HG03066 (cell line): ENCODE results near the gene SEC61A1.

ENCODE experiments used
- ATAC-seq: cut with Tn5 transposase; IDR thresholded peaks from one replicate; pipeline ENCODE4 v1.9.1; 2021; ENCODE audit warnings: low read depth; ENCODE audit not compliant: unreplicated experiment

SEC61A1 gene

DNA sequence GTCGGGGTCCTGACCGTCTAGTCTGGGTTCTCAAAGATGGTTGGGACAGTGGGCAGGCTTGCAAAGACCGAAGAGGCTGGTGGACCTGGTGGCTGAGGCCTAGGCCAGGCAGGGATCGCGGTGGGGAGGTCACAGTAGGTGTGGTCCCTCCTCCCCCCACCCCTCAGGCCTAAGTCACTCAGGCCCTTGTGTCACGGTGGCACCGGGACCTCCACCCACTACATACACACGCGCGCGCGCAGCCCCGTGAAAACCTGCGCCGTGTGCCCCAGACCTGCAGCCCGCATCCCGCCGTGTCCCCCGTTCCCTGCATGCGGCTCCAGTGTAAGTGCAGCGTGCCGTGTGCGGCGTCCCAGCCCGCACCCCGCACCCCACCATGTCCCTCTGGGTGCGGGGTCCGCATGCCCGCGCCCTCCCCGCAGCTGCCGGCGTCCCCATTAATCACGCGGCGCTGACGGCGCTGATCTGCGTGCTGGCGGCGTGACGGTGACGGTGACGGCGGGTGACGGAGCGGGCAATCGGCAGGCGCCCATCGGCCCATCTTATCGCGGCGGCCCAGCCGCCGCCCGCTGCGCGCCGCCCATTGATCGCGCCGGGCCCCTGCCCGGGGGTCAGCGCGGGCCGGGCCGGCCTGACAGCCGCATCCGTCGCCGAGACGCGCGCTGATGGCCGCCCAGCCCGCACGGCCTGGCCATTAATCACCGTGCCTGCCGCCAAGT lies 24.4 kb downstream of the SEC61A1 start:
- ATAC-seq = no peak

DNA sequence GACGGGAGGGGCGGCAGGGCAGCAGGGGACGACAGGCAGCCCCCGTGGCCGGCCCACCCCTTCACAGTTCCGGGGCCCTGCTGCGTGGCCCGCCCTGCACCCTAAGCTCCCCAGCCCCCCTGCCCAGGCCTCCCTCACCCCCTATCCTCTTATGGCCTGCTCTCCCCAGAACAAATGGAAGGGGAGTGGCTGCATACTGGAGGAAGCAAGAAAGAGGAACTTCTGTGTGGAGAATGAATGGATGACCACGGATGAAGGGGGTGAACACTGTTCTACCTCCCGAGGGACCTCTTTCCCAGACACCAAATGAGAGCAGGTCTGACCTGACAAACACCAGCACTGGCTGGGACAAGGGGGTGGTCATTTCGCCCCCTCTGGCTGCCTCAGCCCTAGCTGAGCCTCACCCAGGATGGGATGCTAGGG lies 25.0 kb downstream of the SEC61A1 start:
- no peak for ATAC-seq

DNA sequence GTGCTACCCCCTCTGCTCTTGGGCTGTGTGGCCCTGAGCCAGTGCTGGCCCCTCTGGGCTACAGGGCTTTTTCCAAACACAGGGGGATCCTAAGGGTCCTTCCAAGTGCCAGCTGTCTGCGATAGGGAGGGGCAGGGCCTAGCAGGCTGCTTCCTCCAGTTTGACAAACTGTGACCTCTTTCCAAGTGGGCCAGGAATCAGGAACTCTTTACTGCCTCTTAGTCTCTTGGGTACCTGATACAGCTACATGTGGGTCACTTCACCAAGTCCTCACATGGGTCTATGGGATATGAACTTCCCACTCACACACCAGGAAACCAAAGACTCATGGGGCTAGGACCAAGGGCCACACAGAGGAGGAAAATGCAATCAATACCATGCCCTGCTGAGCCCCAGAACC lies 25.4 kb downstream of the SEC61A1 start:
- ATAC-seq = no peak

DNA sequence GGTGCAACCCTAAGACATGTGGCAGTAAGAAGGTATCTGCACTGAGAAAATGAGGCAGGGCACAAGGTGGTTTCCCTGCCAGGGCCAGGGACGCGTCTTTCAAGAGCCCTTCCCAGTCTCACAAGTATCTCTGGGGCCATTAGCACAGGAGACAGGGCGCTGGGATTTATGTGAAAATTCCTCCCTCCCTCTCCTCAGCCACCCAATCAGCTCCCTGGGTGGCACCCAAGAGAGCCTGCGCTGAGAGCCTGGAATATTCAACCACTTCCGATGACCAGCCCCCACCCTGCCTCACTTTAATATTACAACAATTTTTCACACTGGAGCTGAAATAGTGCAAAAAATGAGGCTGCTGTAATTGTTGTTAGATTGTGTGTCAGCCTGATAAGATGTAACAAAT lies 26.1 kb downstream of the SEC61A1 start:
- ATAC-seq = no peak

DNA sequence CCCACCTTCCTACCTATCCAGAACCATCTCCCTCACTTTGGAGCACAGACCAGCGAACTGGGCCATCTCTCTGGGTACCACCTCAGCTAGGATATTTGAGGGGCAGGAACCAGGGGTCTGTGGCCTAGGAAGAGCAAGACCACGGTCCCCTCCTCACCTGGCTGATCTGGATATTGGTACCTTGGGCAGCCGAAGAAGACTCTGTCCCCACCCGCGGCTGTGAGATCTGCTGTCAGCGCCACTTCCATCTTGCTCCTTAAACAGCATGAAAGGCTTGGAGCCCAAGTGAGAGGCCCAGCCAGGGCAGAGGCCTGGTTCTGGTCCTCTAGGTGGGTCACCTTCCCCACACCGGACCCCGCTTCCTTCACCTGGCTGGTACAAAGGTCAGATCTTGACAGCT lies 26.6 kb downstream of the SEC61A1 start:
- no peak for ATAC-seq

DNA sequence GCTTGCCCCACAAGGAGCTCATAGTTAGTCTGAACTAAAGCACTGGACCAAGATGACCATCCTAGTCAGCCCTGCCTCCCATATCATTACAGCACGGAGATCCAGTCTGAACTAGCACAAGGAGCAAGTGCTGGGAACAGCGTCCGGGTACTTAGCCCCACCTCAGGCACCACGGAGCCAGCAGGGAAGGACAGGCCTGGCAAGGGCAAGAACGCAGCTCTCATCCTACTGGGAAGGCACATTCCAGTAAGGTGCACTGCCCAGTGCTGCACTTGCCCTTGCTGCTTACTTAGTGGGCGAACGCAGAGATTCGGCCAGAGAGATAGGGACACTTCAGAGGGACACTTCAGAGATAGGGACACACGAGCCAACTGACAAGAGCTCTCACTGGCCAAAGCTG lies 27.6 kb downstream of the SEC61A1 start:
- ATAC-seq = no peak

DNA sequence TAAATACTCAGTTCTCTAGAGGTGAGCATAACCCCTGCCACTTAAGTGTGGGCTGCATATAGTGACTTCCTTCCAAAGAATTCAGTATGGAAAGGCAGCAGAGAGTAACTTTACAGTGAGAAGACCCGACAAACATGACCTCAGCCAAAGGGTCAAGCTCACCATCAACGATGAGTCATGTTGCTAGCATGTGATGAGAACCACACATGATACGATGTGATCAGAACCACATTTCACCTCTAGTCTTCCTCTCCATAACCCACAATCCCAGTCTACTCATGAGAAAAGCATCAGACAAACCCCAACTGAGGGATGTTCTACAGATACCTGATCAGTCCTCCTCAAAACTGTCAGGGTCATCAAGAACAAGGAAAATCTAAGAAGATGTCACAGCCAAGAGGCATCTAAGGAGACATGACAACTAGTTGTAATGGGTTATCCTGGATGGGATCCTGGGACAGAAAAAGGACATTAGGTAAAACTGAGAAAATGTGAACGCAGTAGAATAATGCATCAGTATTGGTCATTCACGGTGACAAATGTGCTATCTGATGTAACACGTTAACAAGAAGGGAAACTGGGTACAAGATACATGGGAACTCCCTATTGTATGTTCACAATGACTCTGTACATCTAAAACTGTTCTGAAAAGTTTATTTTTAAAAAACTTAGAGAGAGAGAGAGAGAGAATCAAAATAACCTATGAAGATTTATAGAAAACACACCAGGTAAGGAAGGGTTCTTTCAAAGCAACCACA lies 28.3 kb downstream of the SEC61A1 start:
- ATAC-seq = no peak

DNA sequence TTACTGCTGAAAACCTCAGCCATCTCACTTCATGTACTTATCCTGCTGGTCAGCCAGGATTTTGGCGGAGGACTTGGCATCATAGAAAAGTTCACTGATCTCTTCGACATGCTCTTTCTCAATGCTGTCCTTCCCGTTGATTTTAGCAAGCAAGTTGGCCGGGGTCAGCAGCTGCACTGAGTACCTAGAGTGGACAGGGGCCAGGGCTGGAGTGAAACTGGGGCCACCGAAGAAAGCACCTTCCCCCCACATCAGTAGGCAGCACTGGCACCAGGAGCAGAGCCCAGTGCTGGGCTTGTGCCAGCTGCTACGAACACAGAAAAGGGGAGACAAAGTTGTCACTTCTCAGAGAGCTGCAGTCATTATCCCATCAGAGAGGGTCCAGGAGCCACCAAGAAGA lies 29.0 kb downstream of the SEC61A1 start:
- no peak for ATAC-seq

DNA sequence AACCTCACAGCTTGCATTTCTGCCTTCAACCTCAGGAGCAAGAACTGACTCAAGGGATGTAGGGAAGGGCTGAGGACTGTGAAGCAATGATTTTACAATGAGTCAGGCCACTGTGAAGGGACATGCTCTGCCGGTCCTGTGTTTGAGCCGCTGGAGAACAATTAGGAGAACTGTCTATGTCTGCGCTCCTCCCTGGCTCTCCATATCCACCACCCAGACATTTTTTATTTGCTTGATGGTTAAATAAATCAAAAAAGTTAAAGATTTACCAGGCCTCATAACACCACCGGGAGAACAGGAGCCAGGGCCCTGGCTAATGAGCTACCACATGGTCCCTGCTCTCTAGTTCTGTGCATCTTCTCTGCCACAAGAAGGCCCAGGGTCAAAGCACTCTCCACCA lies 29.6 kb downstream of the SEC61A1 start:
- no peak for ATAC-seq

DNA sequence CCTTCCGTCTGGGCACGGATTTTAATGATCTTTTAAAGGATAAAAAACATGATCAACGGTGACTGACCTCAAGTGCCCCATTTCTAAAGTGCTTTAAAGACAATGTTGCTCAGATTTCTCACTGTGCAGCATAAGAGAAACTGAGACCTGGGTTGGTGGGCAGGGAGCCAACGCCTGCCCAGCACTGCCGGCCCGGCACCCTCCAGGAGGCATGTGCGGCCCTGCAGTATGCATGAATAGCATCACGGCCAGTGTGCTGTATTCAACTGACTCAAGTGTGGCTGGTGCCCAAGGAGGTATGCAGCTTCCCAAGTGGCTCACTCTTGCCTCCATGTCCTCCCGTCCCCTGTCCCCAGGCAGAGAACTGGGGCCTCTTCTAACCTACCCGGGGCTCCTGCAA lies 30.3 kb downstream of the SEC61A1 start:
- ATAC-seq = no peak

DNA sequence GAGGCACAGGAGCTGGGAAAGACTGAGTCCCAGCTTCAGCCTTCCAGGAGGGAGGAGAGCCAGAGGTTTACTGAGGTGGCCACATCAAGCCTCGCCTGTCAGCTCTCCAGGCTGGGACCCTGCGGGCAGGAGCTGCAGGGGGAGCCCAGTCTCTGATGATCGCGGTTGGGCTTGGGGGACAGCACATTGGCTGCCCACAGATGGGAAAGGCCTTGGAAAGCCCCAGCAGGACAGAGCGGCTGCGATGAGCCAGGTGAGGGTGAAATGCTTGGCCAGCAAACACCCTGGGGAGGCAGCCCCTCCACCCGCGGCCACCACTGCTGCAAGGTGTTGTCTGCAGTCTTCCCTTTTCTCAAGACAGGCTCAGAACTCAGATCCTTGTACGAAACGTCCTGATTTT lies 31.2 kb downstream of the SEC61A1 start:
- ATAC-seq = no peak

DNA sequence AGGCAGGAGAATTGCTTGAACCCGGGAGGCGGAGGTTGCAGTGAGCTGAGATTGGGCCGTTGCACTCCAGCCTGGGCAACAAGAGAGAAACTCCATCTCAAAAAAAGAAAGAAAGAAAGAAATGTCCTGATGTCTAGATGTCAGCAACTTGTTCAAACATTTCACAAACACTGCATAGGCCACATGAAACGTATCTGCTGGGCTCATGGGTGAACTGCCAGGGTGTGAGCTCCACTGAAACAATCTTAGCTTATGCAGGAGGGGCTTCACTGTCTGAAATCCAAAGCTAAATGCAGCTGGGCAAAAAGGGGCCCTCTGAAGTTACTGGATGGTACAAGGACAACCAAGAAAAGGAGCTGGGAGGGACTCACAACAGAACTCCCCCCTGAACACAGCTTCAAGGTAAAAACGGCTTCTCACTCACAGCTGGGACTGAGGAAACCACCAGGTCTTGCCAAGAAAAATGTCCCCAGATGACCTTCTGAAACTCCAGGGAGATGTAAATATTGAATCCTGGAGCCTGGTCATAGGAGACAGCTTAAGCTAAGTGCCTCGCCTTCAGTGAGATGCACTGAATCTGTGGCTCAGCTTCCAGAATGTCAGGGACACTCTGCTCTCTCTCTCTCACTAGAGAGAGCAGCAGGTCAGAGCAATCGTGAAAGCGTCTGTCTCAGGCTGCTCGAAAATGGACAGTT lies 31.9 kb downstream of the SEC61A1 start:
- ATAC-seq = no peak

DNA sequence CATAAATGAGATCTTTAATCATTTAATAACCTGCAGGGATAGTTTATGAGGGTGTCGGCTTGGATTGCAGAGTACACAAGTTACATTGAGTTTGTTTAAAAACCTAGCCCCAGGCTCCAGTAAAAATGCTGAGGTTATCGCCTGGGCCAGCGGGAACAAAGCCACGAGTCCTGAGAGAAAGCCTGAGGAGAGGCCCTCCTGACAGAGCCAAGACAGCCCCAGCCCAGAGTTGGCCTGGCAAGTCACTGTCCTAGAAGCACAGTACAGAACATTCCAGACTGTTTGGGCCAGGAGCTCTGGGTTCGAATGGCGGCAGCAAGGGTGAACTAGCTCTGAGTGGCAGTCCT lies 32.4 kb downstream of the SEC61A1 start:
- ATAC-seq = no peak

DNA sequence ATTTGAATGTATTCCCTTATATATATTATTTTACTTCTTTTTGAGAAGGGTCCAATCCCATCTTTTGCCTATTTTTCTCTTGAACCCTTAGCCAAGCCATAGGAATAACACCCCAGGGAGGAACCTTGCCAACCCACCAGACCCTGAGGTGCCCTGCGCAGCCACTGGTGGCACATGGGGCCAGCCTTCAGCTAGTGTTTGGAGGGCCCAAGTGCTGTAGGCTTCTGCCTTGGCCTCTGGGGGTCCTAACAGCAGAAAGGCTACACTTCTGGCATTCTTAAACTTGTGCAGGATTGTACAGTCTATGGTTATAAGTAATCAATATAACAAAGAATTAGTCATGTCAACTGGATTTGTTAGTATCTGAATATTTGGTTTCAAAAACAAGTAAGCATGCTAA lies 36.9 kb downstream of the SEC61A1 start:
- no peak for ATAC-seq

DNA sequence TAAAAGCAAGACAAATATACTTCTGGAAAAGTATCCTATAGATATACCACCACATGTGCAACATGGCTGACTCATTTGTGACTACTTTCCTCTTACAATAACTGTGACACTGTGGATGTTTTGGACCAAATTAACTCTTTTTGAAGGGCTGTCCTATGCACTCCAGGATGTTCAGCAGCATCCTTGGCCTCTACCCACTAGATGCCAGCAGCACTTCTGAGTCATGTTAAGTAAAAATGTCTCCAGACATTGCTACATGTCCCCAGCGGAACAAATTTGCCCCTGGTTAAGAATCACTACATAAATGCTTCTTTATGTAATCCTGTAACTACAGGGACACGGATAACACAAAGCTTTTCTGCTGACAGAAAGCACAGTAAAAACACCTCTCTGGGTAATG lies 39.3 kb downstream of the SEC61A1 start:
- ATAC-seq = no peak

DNA sequence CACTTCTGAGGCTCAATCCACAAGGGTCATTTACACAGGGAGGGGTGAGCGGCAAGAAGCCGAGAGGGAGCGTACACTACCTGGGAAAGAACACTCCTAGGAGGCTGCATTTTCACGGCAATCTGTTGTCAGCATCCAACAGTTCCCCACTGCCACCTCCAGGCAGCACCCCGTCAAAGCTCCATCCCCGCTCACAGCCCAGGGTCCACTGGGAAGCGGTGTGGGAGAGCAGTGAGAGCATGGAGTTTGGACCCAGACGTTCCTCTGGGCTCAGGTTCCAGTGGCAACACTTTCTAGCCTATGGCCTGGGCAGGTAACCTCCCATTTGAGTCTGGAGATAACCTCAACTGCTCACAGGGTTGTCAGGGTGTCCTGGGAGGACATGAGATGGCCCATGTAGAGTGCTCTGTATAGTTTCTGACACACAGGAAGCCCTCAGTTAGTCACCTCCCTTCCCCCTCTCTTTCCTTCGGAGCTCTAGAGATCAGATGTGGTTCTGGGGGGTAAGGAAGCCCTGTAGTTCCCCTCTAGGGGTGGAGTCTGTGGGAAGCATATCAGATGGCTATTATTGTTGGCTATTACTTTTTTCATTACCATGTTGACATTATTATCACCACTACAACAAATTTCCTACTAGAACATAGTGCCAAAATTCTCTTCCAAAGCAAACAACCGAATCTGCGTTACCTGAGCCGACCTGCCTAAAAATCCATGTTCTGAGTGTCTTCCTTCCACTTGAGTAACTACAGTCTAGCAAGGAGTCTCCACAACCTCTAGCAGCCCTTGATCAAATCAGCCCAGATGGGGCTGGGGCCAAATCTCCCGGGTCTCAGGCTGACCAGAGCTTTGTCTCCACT lies 42.3 kb downstream of the SEC61A1 start:
- no peak for ATAC-seq

DNA sequence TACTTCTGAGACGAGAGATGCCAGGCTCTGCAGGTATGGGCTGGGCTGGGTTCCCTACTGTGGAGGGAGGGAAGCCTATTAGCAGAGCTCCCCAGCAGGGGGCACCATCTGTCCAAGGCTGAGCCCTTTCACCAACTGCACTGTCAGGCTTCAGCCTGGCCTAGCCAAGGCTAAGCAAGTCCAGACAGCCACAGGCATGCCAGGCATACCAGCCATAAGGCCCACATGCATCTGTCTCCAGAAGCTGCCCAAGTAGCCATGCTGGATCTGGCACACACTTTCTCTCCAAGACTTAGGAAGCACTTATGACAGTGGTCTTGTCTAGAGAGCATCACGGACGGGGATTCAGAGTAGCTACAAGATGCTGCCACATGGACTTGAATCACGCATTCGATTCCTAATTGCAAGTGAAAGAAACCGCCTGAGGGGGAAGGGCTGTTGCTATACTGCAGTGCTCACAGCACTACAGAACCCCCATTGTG lies 43.0 kb downstream of the SEC61A1 start:
- peak; percentile 60 for ATAC-seq

DNA sequence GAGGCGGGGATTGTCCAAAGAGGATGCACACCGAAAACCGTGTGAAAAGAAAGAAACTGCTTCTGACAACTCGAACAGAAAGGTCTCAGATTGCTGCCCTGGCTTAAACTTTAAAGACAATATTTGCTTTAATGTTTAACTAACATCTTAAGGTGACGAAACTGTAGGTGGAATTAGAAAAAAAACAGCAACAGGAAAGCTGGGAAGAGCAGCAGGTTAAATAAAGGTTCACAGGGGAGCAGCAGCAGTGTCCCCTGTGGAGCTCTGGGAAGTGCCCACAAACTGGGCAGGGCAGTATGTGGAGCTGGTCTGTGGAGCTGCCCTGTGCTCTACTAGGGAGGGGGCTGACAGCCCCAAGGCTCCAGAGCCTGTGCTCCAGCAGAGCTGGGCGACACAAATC lies 46.0 kb downstream of the SEC61A1 start:
- ATAC-seq = no peak

DNA sequence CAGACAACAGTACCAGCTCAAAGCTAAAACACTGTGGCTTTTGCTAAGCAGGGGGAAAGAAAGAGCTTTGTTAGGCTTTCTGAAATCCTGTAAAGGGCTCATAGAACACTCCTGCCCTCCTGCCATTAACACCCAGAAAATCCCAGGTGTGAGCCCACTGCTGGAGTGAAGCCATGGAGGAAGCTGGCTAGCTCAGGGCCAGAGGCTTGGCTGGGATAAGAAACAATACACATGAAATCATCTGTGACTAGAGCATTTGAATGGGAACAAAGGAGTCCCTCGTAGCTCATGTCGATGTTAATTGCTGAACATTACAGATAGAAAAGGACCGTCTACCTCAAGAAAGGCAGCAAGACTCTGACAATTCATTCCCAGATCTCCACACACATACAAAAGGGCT lies 47.9 kb downstream of the SEC61A1 start:
- ATAC-seq = no peak

DNA sequence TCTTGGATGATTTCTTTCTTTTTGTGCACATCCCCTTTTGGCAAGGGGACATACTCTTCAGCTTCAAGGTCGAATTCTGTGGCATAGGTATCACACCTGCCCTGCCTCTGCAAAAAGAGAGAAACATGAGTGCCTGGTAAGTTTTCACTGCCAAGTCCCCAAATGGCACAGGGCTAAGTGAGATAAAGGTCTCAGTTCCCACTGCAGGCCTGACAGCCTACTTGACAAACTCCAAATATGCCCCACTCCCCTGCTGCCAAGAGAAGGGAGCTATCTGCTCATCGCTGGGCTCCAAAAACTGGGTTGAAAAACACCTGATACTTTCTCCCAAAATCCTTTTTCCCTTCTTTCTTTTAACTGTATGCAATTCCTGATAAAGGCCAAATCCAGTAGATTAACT lies 48.4 kb downstream of the SEC61A1 start:
- ATAC-seq = no peak
